GM12891 (cell line): ENCODE measurements around the gene NOTCH2.

Source experiments
- PAX5 ChIP-seq: IDR thresholded peaks from 2 replicates; pipeline ENCODE4 v1.6.1; 2011; ENCODE audit warnings: low read length, moderate library complexity, mild to moderate bottlenecking; ENCODE audit not compliant: insufficient read depth, severe bottlenecking
- POLR2A ChIP-seq: IDR thresholded peaks from 2 replicates; pipeline ENCODE4 v1.6.1; 2011; ENCODE audit warnings: low read depth, low read length, control low read depth
- POLR2AphosphoS5 ChIP-seq: IDR thresholded peaks from 2 replicates; pipeline ENCODE4 v1.6.1; 2011; ENCODE audit warnings: low read depth, low read length, control low read depth
- SPI1 ChIP-seq: IDR thresholded peaks from 2 replicates; pipeline ENCODE4 v1.6.1; 2011; ENCODE audit warnings: low read depth, low read length, control low read depth
- TAF1 ChIP-seq: IDR thresholded peaks from 2 replicates; pipeline ENCODE4 v1.6.1; 2011; ENCODE audit warnings: low read depth, low read length, control low read depth

- no peak for TF ChIP-seq POLR2A
- no peak for TF ChIP-seq POLR2AphosphoS5
- TF ChIP-seq TAF1: no peak
- no peak for TF ChIP-seq PAX5
- no peak for TF ChIP-seq SPI1
These were observed 157.7 kb downstream of the NOTCH2 start for GRCh38 chr1:119911775-119912174.
